ENCODE measurements around the gene TRIML2.
"Not testable (repeated sequence)": the region's sequence is repeated elsewhere in the genome, so short reads cannot be mapped to it uniquely, and the experiment has no call there.

Gene TRIML2

DNA sequence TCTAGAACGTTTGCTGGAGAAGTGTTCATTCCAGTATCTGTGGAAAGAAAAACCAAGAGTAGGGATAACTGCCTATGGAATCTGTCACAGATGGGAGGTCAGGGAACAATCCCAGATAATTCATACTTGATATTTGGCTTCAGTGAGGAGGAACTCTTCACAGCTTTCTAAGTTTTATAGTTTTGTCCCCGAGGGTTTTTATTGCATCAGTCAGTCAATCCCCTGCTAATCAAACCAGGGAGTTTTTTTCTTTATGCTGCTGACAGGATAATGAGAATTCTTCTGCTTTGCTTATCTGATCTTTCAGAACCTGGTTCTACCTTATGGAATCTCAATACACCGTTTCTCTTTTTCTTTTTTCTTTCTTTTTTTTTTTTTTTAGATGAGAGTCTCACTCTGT is 633 bp upstream of the TRIML2 start:
- DNase-seq, result no peak
- in situ Hi-C loops (cut with HindIII; ENCODE audit: low pct_ligation_motif_present, low pct_unique_long_range_greater_than_20kb, low sequenced_read_pairs), result no loop called here

- DNase-seq, result no peak
- in situ Hi-C loops (cut with HindIII; ENCODE audit: low pct_ligation_motif_present, low pct_unique_long_range_greater_than_20kb, low sequenced_read_pairs), result no loop called here
These were observed 1.2 kb downstream of the TRIML2 start for GRCh38 chr4:188107931-188108843.

DNA sequence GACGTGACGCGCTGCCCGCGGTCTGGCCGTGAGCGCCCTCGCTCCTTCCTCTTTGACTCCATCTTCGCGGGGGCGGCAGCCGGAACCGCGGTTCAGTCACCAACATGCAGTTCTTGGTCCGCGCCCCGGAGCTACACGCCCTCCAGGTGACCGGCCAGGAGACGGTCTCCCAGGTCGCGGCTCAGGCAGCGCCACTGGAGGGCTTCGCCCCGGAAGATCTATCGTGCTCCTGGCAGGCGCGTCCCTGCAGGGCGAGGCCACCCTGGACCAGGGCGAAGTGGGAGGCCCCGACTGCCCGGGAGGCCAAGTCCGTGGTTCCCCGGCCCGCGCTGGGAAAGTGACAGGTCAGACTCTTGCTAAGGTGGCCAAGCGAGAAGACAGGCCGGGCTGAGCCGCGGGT is 2.9 kb downstream of the TRIML2 start:
- in situ Hi-C loops (cut with HindIII; ENCODE audit: low pct_ligation_motif_present, low pct_unique_long_range_greater_than_20kb, low sequenced_read_pairs), result no loop called here
- no peak for DNase-seq

GRCh38 chr4:188092824-188093223 is 16.6 kb downstream of the TRIML2 start:
- no peak for DNase-seq
- in situ Hi-C loops (cut with HindIII; ENCODE audit: low pct_ligation_motif_present, low pct_unique_long_range_greater_than_20kb, low sequenced_read_pairs), result no loop called here

DNA sequence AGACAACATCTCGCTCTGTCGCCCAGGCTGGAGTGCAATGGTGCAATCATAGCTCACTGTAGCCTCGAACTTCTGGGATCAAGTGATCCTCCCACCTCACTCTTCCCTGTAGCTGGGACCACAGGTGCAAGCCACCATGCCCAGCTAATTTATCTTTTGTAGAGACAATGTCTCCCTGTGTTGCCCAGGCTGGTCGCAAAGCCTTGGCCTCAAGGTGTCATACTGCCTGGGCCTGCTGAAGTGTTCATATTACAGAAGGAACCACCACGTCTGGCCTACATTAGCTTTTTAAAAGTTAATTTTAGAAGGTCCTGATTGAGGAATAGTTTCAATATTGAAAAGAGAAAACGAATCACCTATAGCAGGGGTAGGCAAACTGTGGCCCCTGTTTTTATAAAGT is 22.5 kb downstream of the TRIML2 start:
- in situ Hi-C loops (cut with HindIII; ENCODE audit: low pct_ligation_motif_present, low pct_unique_long_range_greater_than_20kb, low sequenced_read_pairs), result no loop called here
- no peak for DNase-seq

DNA sequence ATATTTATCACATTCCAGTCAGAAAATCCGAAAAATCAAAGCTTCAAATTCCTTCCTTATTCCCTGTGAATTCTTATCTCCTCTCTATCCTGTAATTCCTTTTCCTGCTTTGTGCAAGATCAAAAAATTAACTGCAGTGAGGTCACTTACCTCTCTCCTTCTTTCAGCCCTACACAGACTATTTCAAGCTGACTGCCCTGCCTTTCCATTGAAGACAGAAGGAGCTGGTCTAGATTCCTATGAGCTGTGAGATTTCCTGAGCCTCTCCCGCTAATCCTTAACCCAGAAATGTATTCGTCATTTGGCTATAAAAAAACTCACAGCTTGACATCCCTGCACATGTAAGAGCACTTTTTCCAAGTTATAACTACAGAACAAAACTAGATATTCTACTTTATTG is 26.6 kb downstream of the TRIML2 start:
- no peak for DNase-seq
- in situ Hi-C loops (cut with HindIII; ENCODE audit: low pct_ligation_motif_present, low pct_unique_long_range_greater_than_20kb, low sequenced_read_pairs), result no loop called here

DNA sequence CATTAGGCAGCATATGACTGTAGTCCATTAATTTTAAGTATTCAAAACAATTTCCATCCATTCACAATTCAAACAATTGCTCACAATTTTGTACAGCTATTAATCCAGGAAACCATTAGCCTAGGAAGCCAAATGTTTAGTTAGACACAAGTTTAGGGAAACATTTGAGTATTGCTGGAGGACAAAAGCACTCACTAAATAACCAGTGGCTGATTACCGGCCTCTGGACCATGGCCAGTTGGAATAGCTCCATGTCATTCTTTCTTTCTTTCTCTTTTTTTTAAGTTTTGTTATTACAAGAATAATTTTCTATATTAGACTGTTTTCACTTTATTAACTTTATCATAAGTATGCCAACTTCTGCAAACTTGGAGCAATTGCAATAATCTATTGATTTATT is 31.3 kb downstream of the TRIML2 start:
- DNase-seq, result no peak
- in situ Hi-C loops (cut with HindIII; ENCODE audit: low pct_ligation_motif_present, low pct_unique_long_range_greater_than_20kb, low sequenced_read_pairs), result no loop called here

GRCh38 chr4:188076169-188076568 is 33.2 kb downstream of the TRIML2 start:
- in situ Hi-C loops (cut with HindIII; ENCODE audit: low pct_ligation_motif_present, low pct_unique_long_range_greater_than_20kb, low sequenced_read_pairs), result no loop called here
- no peak for DNase-seq

DNA sequence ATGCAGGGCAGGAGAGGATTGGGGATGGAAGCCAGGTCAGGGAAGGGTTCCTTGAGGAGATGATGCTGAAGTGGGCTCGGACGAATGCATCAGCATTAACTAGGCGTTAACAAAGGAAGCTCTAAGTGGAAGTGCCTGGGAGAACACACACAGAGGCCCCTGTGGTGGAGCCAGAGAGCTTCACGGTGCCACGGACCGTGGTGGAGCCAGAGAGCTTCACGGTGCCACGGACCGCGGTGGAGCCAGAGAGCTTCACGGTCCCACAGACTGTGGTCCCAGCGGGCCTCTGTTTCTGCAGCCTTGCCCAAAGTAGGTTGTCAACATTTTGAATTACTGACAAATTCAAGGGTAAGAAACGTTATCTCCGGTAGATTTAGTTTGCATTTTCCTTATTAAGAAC is 48.3 kb downstream of the TRIML2 start:
- no peak for DNase-seq
- in situ Hi-C loops (cut with HindIII; ENCODE audit: low pct_ligation_motif_present, low pct_unique_long_range_greater_than_20kb, low sequenced_read_pairs), result no loop called here

DNA sequence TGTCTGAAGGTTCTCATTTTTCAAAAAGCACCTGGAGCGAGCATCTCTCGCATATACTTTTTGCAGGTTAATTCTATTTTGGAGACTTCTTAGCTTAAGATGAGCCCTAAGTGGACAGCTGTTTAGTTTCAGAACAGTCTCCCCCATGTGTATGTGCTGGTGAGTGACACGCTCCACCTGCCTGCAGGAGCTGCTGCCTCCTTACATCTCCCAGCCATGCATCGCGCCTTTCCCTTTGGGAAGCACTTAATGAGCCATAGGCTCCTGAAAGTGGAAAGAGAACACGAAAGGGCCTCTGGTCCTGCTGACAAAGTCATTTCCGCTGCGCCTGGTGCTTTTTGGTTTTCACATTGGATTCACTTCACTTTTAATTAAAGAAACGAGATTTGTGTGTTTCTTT is 56.1 kb downstream of the TRIML2 start:
- DNase-seq, result no peak
- in situ Hi-C loops (cut with HindIII; ENCODE audit: low pct_ligation_motif_present, low pct_unique_long_range_greater_than_20kb, low sequenced_read_pairs), result no loop called here

- in situ Hi-C loops (cut with HindIII; ENCODE audit: low pct_ligation_motif_present, low pct_unique_long_range_greater_than_20kb, low sequenced_read_pairs), result no loop called here
- no peak for DNase-seq
These were observed 62.7 kb downstream of the TRIML2 start for GRCh38 chr4:188046657-188047056.

DNA sequence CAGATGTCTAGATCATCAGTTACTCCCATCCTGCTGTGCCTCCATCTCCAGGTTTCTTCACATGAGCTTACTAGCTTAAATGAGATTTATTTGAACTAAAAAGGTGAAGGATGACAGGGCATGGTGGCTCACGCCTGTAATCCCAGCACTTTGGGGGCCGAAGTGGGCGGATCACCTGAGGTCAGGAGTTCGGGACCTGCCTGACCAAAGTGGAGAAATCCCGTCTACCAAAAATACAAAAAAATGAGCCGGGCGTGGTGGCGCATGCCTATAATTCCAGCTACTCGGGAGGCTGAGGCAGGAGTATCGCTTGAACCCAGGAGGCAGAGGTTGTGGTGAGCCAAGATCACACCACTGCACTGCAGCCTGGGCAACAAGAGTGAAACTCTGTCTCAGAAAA is 63.9 kb downstream of the TRIML2 start:
- DNase-seq; in situ Hi-C loops (cut with HindIII; ENCODE audit: low pct_ligation_motif_present, low pct_unique_long_range_greater_than_20kb, low sequenced_read_pairs): not testable (repeated sequence)

GRCh38 chr4:188043154-188043553 is 66.2 kb downstream of the TRIML2 start:
- in situ Hi-C loops (cut with HindIII; ENCODE audit: low pct_ligation_motif_present, low pct_unique_long_range_greater_than_20kb, low sequenced_read_pairs), result no loop called here
- no peak for DNase-seq

- no peak for DNase-seq
- in situ Hi-C loops (cut with HindIII; ENCODE audit: low pct_ligation_motif_present, low pct_unique_long_range_greater_than_20kb, low sequenced_read_pairs), result no loop called here
These were observed 67.2 kb downstream of the TRIML2 start for GRCh38 chr4:188042191-188042590.

GRCh38 chr4:188041721-188042120 is 67.7 kb downstream of the TRIML2 start:
- in situ Hi-C loops (cut with HindIII; ENCODE audit: low pct_ligation_motif_present, low pct_unique_long_range_greater_than_20kb, low sequenced_read_pairs), result no loop called here
- DNase-seq, result no peak
